HepG2 (cell line): ENCODE results near the gene LRRC45. TPM values are rescaled to one million over a fixed set of nuclear protein-coding genes. Genes with fewer than 3 reads are reported as not detected.
A peak's percentile ranks its signal among the peaks of the same experiment; 100 is the strongest.

Source experiments
- ATF1 ChIP-seq: IDR thresholded peaks from 2 replicates; pipeline ENCODE4 v1.6.1; 2016; ENCODE audit warnings: mild to moderate bottlenecking, control low read depth
- DPF2 ChIP-seq: sonication (generic); formaldehyde crosslinking; IDR thresholded peaks from 2 replicates; pipeline ENCODE4 v1.4.0; 2020; ENCODE audit warnings: mild to moderate bottlenecking, low read depth, missing genetic modification reagents, borderline replicate concordance
- EEA1 ChIP-seq: sonication (generic); formaldehyde crosslinking; IDR thresholded peaks from 2 replicates; pipeline ENCODE4 v1.5.1; 2020; ENCODE audit warnings: mild to moderate bottlenecking, missing genetic modification reagents, borderline replicate concordance
- HMG20A ChIP-seq: IDR thresholded peaks from 2 replicates; pipeline ENCODE4 v1.6.1; 2016; ENCODE audit warnings: borderline replicate concordance
- PAWR ChIP-seq: sonication (generic); formaldehyde crosslinking; IDR thresholded peaks from 2 replicates; pipeline ENCODE4 v1.4.0; 2020; ENCODE audit warnings: missing genetic modification reagents, mild to moderate bottlenecking, borderline replicate concordance
- SOX13 ChIP-seq, 3 experiments: fragments of 450-650 bp in 1 of 3; sonication (generic) in 1 of 3; formaldehyde crosslinking in 1 of 3; IDR thresholded peaks in 2 of 3; conservative IDR thresholded peaks in 1 of 3; 2 replicates each; pipeline versions ENCODE4 v1.5.0 to v1.6.1; 2016 to 2020; ENCODE audit warnings: antibody characterized with exemption in 1 of 3, mild to moderate bottlenecking in 1 of 3, missing compliant biosample characterization in 1 of 3, missing genetic modification reagents in 1 of 3, moderate library complexity in 1 of 3
- XRCC5 ChIP-seq: fragments of 200-400 bp; formaldehyde crosslinking; optimal IDR thresholded peaks from 2 replicates; pipeline ENCODE3; 2017; ENCODE audit warnings: mild to moderate bottlenecking, low read length
- YEATS2 ChIP-seq: sonication (generic); formaldehyde crosslinking; IDR thresholded peaks from 2 replicates; pipeline ENCODE4 v1.4.0; 2020; ENCODE audit warnings: missing genetic modification reagents, borderline replicate concordance
- ZHX1 ChIP-seq: sonication (generic); formaldehyde crosslinking; IDR thresholded peaks from 2 replicates; pipeline ENCODE4 v1.8.1; 2022; ENCODE audit warnings: low read depth, mild to moderate bottlenecking, missing genetic modification reagents
- ZNF18 ChIP-seq: sonication (generic); formaldehyde crosslinking; IDR thresholded peaks from 2 replicates; pipeline ENCODE4 v1.8.0; 2022; ENCODE audit warnings: mild to moderate bottlenecking, missing genetic modification reagents; ENCODE audit not compliant: insufficient replicate concordance
- ZNF350 ChIP-seq: sonication (generic); formaldehyde crosslinking; IDR thresholded peaks from 2 replicates; pipeline ENCODE4 v1.4.0; 2020; ENCODE audit warnings: mild to moderate bottlenecking, low read depth, missing genetic modification reagents, borderline replicate concordance
- ZNF432 ChIP-seq: sonication (generic); formaldehyde crosslinking; IDR thresholded peaks from 2 replicates; pipeline ENCODE4 v1.5.0; 2020; ENCODE audit warnings: missing genetic modification reagents, mild to moderate bottlenecking, borderline replicate concordance
- ZNF574 ChIP-seq: sonication (generic); formaldehyde crosslinking; IDR thresholded peaks from 2 replicates; pipeline ENCODE4 v1.4.0; 2020; ENCODE audit warnings: missing genetic modification reagents
- ZNF841 ChIP-seq: sonication (generic); formaldehyde crosslinking; IDR thresholded peaks from 2 replicates; pipeline ENCODE4 v1.8.1; 2023; ENCODE audit warnings: missing genetic modification reagents, borderline replicate concordance
- polyA plus RNA-seq, 8 experiments: library from polyadenylated mRNA; depleted of rRNA in 3 of 8; stranded (reverse) in 7 of 8; unstranded in 1 of 8; fragments of >200 nt; fragmentation: Illumina TruSeq in 4 of 8; extraction: Trizol in 4 of 8; gene quantifications; 2 replicates each; pipeline versions ENCODE4 v1.2.1 to v1.2.3, GENCODE V29; 2011 to 2016; ENCODE audit warnings: low read depth in 4 of 8, missing spikeins in 1 of 8, mixed read lengths in 1 of 8; ENCODE audit not compliant: insufficient read depth in 1 of 8
- total RNA-seq, 5 experiments: library from RNA; depleted of rRNA; stranded (reverse); fragments of >200 nt; fragmentation: Illumina TruSeq; extraction: Trizol; gene quantifications; 2 replicates each; pipeline ENCODE4 v1.2.3, GENCODE V29; 2016; ENCODE audit warnings: low read depth in 1 of 5

Gene LRRC45
- total and polyA plus RNA-seq, 2 of the 13 experiments (the other 11 are each of a cell fraction or from before 2014, with no cell fraction given): 11.6 to 48.1 TPM

GRCh38 chr17:81991684-81992305 is 31.3 kb upstream of the LRRC45 start (continued):
- TF ChIP-seq ZNF574: peak; percentile 89
- peak; percentile 66; the same call in 1 of the 2 replicates for TF ChIP-seq ZHX1 (CRISPR knock-in tag)
- peak; percentile 81; the same call in 1 of the 2 replicates for TF ChIP-seq YEATS2 (CRISPR knock-in tag)
- TF ChIP-seq PAWR (CRISPR knock-in tag): no peak
- TF ChIP-seq ZNF841 (CRISPR knock-in tag): peak; percentile 66; the same call in 1 of the 2 replicates
- 0 out of 2 replicates have a peak, but pooled peaks have one; percentile 4 for TF ChIP-seq EEA1
- peak; percentile 78 for TF ChIP-seq SOX13 (IDR thresholded peaks at IDR 0.05)
- peak in 1 of 2 experiments; percentile 78; a peak in 2 of 4 replicates for TF ChIP-seq SOX13 (CRISPR knock-in tag; conservative IDR thresholded peaks at IDR 0.05 in 1 of 2, IDR thresholded peaks at IDR 0.05 in 1 of 2)
- no peak for TF ChIP-seq ATF1
- TF ChIP-seq HMG20A (CRISPR knock-in tag): peak; percentile 58
- TF ChIP-seq XRCC5: peak; percentile 82
- TF ChIP-seq ZNF350 (CRISPR knock-in tag): peak; percentile 76
- TF ChIP-seq ZNF18: peak; percentile 74
- TF ChIP-seq ZNF432 (CRISPR knock-in tag): peak; percentile 19; the same call in 1 of the 2 replicates
- TF ChIP-seq DPF2 (CRISPR knock-in tag): 0 out of 2 replicates have a peak, but pooled peaks have one; percentile 38
